OCI-LY1 (cell line): ENCODE results near the gene PYCARD.

ENCODE experiments used
- H2AFZ ChIP-seq: fragments of 200-600 bp; sonication (generic), shearing (Covaris generic); 2 replicates; pipeline ENCODE4 v1.6.0; 2014; ENCODE audit warnings: antibody characterized with exemption, mild to moderate bottlenecking, low read length
- H3F3A ChIP-seq: fragments of 200-600 bp; sonication (generic), shearing (Covaris generic); 2 replicates; pipeline ENCODE4 v1.6.0; 2014; ENCODE audit warnings: mild to moderate bottlenecking, antibody characterized with exemption, low read length, moderate library complexity; ENCODE audit not compliant: insufficient read depth
- H3K27ac ChIP-seq: fragments of 200-600 bp; sonication (generic); 2 replicates; pipeline ENCODE4 v1.5.1; 2014; ENCODE audit warnings: low read length, mixed run types, mild to moderate bottlenecking, low read depth; ENCODE audit not compliant: poor library complexity, severe bottlenecking
- H3K27me3 ChIP-seq: fragments of 200-600 bp; sonication (generic); 2 replicates; pipeline ENCODE4 v1.6.0; 2014; ENCODE audit warnings: antibody characterized with exemption, mild to moderate bottlenecking, low read length, moderate library complexity; ENCODE audit not compliant: insufficient read depth
- H3K36me3 ChIP-seq: fragments of 200-600 bp; sonication (generic); 2 replicates; pipeline ENCODE4 v1.6.1; 2014; ENCODE audit warnings: mild to moderate bottlenecking, antibody characterized with exemption, low read length, moderate library complexity, mixed read lengths; ENCODE audit not compliant: insufficient read depth
- H3K4me1 ChIP-seq: fragments of 200-600 bp; sonication (generic); 2 replicates; pipeline ENCODE4 v1.5.1; 2014; ENCODE audit warnings: mild to moderate bottlenecking, low read length, moderate library complexity; ENCODE audit not compliant: insufficient read depth, severe bottlenecking
- H3K4me2 ChIP-seq: fragments of 200-600 bp; sonication (generic), shearing (Covaris generic); 2 replicates; pipeline ENCODE4 v1.6.1; 2014; ENCODE audit warnings: low read length
- H3K4me3 ChIP-seq: fragments of 200-600 bp; sonication (generic); 2 replicates; pipeline ENCODE4 v1.5.1; 2014; ENCODE audit warnings: low read length, low read depth, mild to moderate bottlenecking, mixed read lengths; ENCODE audit not compliant: poor library complexity, severe bottlenecking
- H3K79me2 ChIP-seq: fragments of 200-600 bp; shearing (Covaris generic); 2 replicates; pipeline ENCODE4 v1.6.1; 2016; ENCODE audit warnings: mixed run types, low read length, mixed read lengths; ENCODE audit not compliant: insufficient read depth
- H3K9ac ChIP-seq: fragments of 200-600 bp; sonication (generic), shearing (Covaris generic); 2 replicates; pipeline ENCODE4 v1.6.1; 2014; ENCODE audit warnings: mild to moderate bottlenecking, low read length, mixed read lengths
- H3K9me2 ChIP-seq: fragments of 200-600 bp; sonication (generic), shearing (Covaris generic); 2 replicates; pipeline ENCODE4 v1.6.1; 2014; ENCODE audit warnings: low read depth, mild to moderate bottlenecking, low read length, mixed read lengths
- H3K9me3 ChIP-seq: fragments of 200-600 bp; shearing (Covaris generic); 2 replicates; pipeline ENCODE4 v1.6.1; 2014; ENCODE audit warnings: low read length, mixed read lengths
- H4K20me1 ChIP-seq: fragments of 200-600 bp; sonication (generic), shearing (Covaris generic); 2 replicates; pipeline ENCODE4 v1.6.0; 2016; ENCODE audit warnings: mild to moderate bottlenecking, low read length; ENCODE audit not compliant: insufficient read depth
- CTCF ChIP-seq: fragments of 200-600 bp; sonication (generic), shearing (Covaris generic); IDR thresholded peaks from 2 replicates; pipeline ENCODE4 v1.5.1; 2017; ENCODE audit warnings: mild to moderate bottlenecking, antibody characterized with exemption, low read length, moderate library complexity, mixed read lengths
- EZH2 ChIP-seq: fragments of 200-600 bp; sonication (generic), shearing (Covaris generic); IDR thresholded peaks from 2 replicates; pipeline ENCODE4 v1.8.0; 2017; ENCODE audit warnings: borderline replicate concordance, mixed run types, mild to moderate bottlenecking, antibody characterized with exemption, low read length, moderate library complexity, mixed read lengths

The PYCARD gene

DNA sequence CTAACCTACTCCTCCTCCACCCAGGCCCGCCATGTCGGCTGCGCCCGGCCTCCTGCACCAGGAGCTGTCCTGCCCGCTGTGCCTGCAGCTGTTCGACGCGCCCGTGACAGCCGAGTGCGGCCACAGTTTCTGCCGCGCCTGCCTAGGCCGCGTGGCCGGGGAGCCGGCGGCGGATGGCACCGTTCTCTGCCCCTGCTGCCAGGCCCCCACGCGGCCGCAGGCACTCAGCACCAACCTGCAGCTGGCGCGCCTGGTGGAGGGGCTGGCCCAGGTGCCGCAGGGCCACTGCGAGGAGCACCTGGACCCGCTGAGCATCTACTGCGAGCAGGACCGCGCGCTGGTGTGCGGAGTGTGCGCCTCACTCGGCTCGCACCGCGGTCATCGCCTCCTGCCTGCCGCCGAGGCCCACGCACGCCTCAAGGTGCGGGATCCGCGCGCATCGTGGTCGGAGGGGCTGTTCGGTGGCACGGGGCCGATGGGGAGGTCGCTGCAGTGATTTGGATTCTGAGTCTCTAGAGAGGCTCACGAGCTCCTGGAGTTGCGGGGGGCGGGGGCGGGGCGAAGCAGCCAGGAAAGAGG lies 12.2 kb upstream of the PYCARD start:
- Histone ChIP-seq H4K20me1 (no peaks in the 10 kb centered on the region), H3K36me3 (no peaks in the 10 kb centered on the region), H3K4me1 (no peaks in the 10 kb centered on the region), H3K9me3 (no peaks in the 10 kb centered on the region), H3F3A (no peaks in the 10 kb centered on the region), H3K9ac (no peak overlapping the region), H3K4me2 (no peak overlapping the region), H3K79me2 (no peaks in the 10 kb centered on the region), H3K4me3 (no peak overlapping the region), H2AFZ (no peak overlapping the region), H3K27ac (no peak overlapping the region), H3K9me2 (no peaks in the 10 kb centered on the region), H3K27me3 (peaks cover 8% of the 10 kb centered on the region; the same call in 1 of the 2 replicates)
- TF ChIP-seq EZH2 (no peak), CTCF (no peak)

- TF ChIP-seq CTCF: no peak
- no peak for TF ChIP-seq EZH2
- H3K4me2 ChIP-seq: no peak within 1 kb of the TSS
- H4K20me1 ChIP-seq: no peaks in the 10 kb centered on the region
- no peak within 1 kb of the TSS for H3K9ac ChIP-seq
- peaks cover 13% of the 10 kb centered on the region; the same call in 1 of the 2 replicates for H3K27me3 ChIP-seq
- H3K4me3 ChIP-seq: no peak within 1 kb of the TSS
- no peak within 1 kb of the TSS for H2AFZ ChIP-seq
- no peaks in the 10 kb centered on the region for H3K79me2 ChIP-seq
- H3F3A ChIP-seq: no peaks in the 10 kb centered on the region
- no peaks in the 10 kb centered on the region for H3K9me2 ChIP-seq
- no peaks in the 10 kb centered on the region for H3K36me3 ChIP-seq
- H3K9me3 ChIP-seq: no peaks in the 10 kb centered on the region
- no peak within 1 kb of the TSS for H3K27ac ChIP-seq
- no peaks in the 10 kb centered on the region for H3K4me1 ChIP-seq
These were observed 11.5 kb upstream of the PYCARD start, which contains the start of gene TRIM72 for GRCh38 chr16:31213877-31214707. Gene TRIM72 (plus strand): TSS chr16:31214119. CDS start chr16:31214739, 620 bp downstream.

DNA sequence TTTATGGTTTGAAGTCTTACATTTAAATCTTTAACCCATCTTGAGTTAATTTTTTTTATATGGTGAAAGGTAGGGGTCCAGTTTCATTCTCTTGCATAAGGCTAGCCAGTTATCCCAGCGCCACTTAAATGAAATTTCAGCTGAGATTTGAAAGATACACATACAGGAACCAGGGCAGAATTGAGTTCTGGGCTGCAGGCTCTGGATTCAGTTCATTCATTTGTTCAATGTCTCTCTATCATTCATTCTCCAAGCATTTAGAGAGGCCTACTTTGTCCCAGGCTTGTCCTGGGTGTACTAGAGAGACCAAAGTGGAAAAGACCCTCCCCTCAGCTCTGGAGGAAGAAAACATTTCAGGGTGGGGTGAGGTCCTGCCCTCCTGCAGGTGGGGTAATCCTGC lies 10.8 kb upstream of the PYCARD start:
- H2AFZ ChIP-seq: no peak overlapping the region
- no peaks in the 10 kb centered on the region for H3K36me3 ChIP-seq
- H3F3A ChIP-seq: no peaks in the 10 kb centered on the region
- H3K79me2 ChIP-seq: no peaks in the 10 kb centered on the region
- no peak overlapping the region for H3K4me3 ChIP-seq
- H3K9me3 ChIP-seq: no peaks in the 10 kb centered on the region
- H3K4me1 ChIP-seq: no peaks in the 10 kb centered on the region
- H3K4me2 ChIP-seq: no peak overlapping the region
- no peak for TF ChIP-seq EZH2
- no peak for TF ChIP-seq CTCF
- no peaks in the 10 kb centered on the region for H4K20me1 ChIP-seq
- H3K27me3 ChIP-seq: peaks cover 17% of the 10 kb centered on the region; the same call in 1 of the 2 replicates
- H3K9me2 ChIP-seq: no peaks in the 10 kb centered on the region
- no peak overlapping the region for H3K9ac ChIP-seq
- no peak overlapping the region for H3K27ac ChIP-seq
